Astrocyte (in vitro differentiated cells and primary cell): ENCODE data around the gene ZDHHC14.

ENCODE experiments used
- CTCF ChIP-seq: IDR thresholded peaks from 2 replicates; pipeline ENCODE4 v1.5.1; 2011; ENCODE audit warnings: low read depth, mild to moderate bottlenecking, inconsistent platforms, low read length, moderate library complexity; ENCODE audit not compliant: insufficient read depth
- EZH2 ChIP-seq: IDR thresholded peaks from 2 replicates; pipeline ENCODE4 v1.6.1; 2012; ENCODE audit warnings: mild to moderate bottlenecking, low read length, inconsistent platforms; ENCODE audit not compliant: insufficient read depth

GRCh38 chr6:157569543-157569942 lies 188.6 kb downstream of the ZDHHC14 start:
- TF ChIP-seq CTCF (no peak), EZH2 (no peak)
